Smooth muscle cell (in vitro differentiated cells): ENCODE measurements around the gene OR2F1. TPM values are rescaled to one million over a fixed set of nuclear protein-coding genes. Genes with fewer than 3 reads are reported as not detected.

ENCODE experiments used
- DNase-seq: peaks from one replicate; lab custom pipeline; 2025; ENCODE audit not compliant: unreplicated experiment; lab: John Stamatoyannopoulos, UW
- H2AFZ ChIP-seq: fragments of 200-600 bp; sonication (generic); 2 replicates; pipeline ENCODE4 v1.6.0; 2016; ENCODE audit warnings: antibody characterized with exemption, low read depth, mild to moderate bottlenecking
- H3F3A ChIP-seq: fragments of 200-600 bp; sonication (generic); 2 replicates; pipeline ENCODE4 v1.6.0; 2017; ENCODE audit warnings: antibody characterized with exemption, low read depth
- H3K27ac ChIP-seq: fragments of 200-600 bp; sonication (generic); 2 replicates; pipeline ENCODE4 v1.5.1; 2016; ENCODE audit warnings: low read depth, mild to moderate bottlenecking
- H3K27me3 ChIP-seq: fragments of 200-600 bp; sonication (generic); 2 replicates; pipeline ENCODE4 v1.6.1; 2016; ENCODE audit warnings: low read depth, mild to moderate bottlenecking
- H3K36me3 ChIP-seq: fragments of 200-600 bp; sonication (generic); 2 replicates; pipeline ENCODE4 v1.5.1; 2016; ENCODE audit warnings: low read depth
- H3K4me1 ChIP-seq: fragments of 200-600 bp; sonication (generic); 2 replicates; pipeline ENCODE4 v1.5.1; 2016; ENCODE audit warnings: low read depth
- H3K4me2 ChIP-seq: fragments of 200-600 bp; sonication (generic); 2 replicates; pipeline ENCODE4 v1.6.0; 2016; ENCODE audit warnings: mild to moderate bottlenecking
- H3K4me3 ChIP-seq: fragments of 200-600 bp; sonication (generic); 2 replicates; pipeline ENCODE4 v1.5.1; 2016; ENCODE audit warnings: mild to moderate bottlenecking
- H3K79me2 ChIP-seq: fragments of 200-600 bp; sonication (generic); 2 replicates; pipeline ENCODE4 v1.6.0; 2016; ENCODE audit warnings: low read depth, mild to moderate bottlenecking
- H3K9ac ChIP-seq: fragments of 200-600 bp; sonication (generic); 2 replicates; pipeline ENCODE4 v1.6.0; 2016; ENCODE audit warnings: low read depth
- H3K9me3 ChIP-seq: fragments of 200-600 bp; sonication (generic); replicated peaks from 2 replicates; pipeline ENCODE4 v1.5.1; 2016; ENCODE audit warnings: low read depth
- H4K20me1 ChIP-seq: fragments of 200-600 bp; sonication (generic); 2 replicates; pipeline ENCODE4 v1.6.0; 2016; ENCODE audit warnings: low read depth
- CTCF ChIP-seq: fragments of 200-600 bp; sonication (generic); IDR thresholded peaks from 2 replicates; pipeline ENCODE4 v1.5.1; 2017; ENCODE audit warnings: borderline replicate concordance, mild to moderate bottlenecking, antibody characterized with exemption; ENCODE audit not compliant: insufficient read depth, poor library complexity, severe bottlenecking
- WGBS: methylation state at CpG from one replicate; pipeline ENCODE4 v1.1.7; 2016; ENCODE audit warnings: low lambda C conversion rate; 5-methylcytosine and 5-hydroxymethylcytosine counted together
- polyA plus RNA-seq: library from polyadenylated mRNA; unstranded; fragments of >200 nt; fragmentation: Nextera tagmentation; extraction: Ambion mirVana; gene quantifications from 2 replicates; pipeline ENCODE4 v1.2.1, GENCODE V29; 2016
- total RNA-seq: library from RNA; depleted of rRNA; stranded (reverse); fragments of >200 nt; gene quantifications from 2 replicates; pipeline ENCODE4 v1.2.3, GENCODE V29; 2014

OR2F1 gene
- total and polyA plus RNA-seq, 2 experiments from 2014 or later, result not detected

- Histone ChIP-seq H3K9ac (no peak overlapping the region), H3K4me2 (no peak overlapping the region)
These were observed 46.5 kb upstream of the OR2F1 start for GRCh38 chr7:143908120-143908519.

GRCh38 chr7:143909863-143910262 is 44.8 kb upstream of the OR2F1 start:
- peak overlapping the region; percentile 92 for H2AFZ ChIP-seq
- peak overlapping the region; percentile 75 for H3K4me2 ChIP-seq
- H3K79me2 ChIP-seq, result no peaks in the 10 kb centered on the region
- no peak overlapping the region for H3K4me3 ChIP-seq
- 55% methylated on average over 3 of the region's 3 CpGs for WGBS
- H3K4me1 ChIP-seq, result peaks cover 7% of the 10 kb centered on the region
- no peaks in the 10 kb centered on the region for H3K27me3 ChIP-seq
- no peak overlapping the region for H3K9ac ChIP-seq
- TF ChIP-seq CTCF, result no peak
- H3K27ac ChIP-seq, result peak overlapping the region; percentile 69
- H4K20me1 ChIP-seq, result no peaks in the 10 kb centered on the region
- no peaks in the 10 kb centered on the region for H3K36me3 ChIP-seq
- H3F3A ChIP-seq, result peaks cover 16% of the 10 kb centered on the region
- DNase-seq, result no peak
- no peaks in the 10 kb centered on the region for H3K9me3 ChIP-seq

More at GRCh38 chr7:143908120-143908519, 46.5 kb upstream of the OR2F1 start:
- H3F3A ChIP-seq, result peaks cover 16% of the 10 kb centered on the region
- no peak overlapping the region for H3K27ac ChIP-seq
- no peaks in the 10 kb centered on the region for H4K20me1 ChIP-seq
- TF ChIP-seq CTCF, result no peak
- H3K27me3 ChIP-seq, result no peaks in the 10 kb centered on the region
- no peak overlapping the region for H2AFZ ChIP-seq
- peaks cover 7% of the 10 kb centered on the region for H3K4me1 ChIP-seq
- no peak for DNase-seq
- H3K36me3 ChIP-seq, result no peaks in the 10 kb centered on the region
- 88% methylated on average over 5 of the region's 5 CpGs for WGBS
- H3K79me2 ChIP-seq, result no peaks in the 10 kb centered on the region
- no peaks in the 10 kb centered on the region for H3K9me3 ChIP-seq
- H3K4me3 ChIP-seq, result no peak overlapping the region

GRCh38 chr7:143910473-143911248 is 44.0 kb upstream of the OR2F1 start:
- 43% methylated on average over 3 of the region's 3 CpGs for WGBS
- Histone ChIP-seq H3K9me3 (no peaks in the 10 kb centered on the region), H3K27ac (peak overlapping the region; percentile 69), H3K4me3 (no peak overlapping the region), H3K36me3 (no peaks in the 10 kb centered on the region), H3K4me2 (peak overlapping the region; percentile 75), H3K79me2 (no peaks in the 10 kb centered on the region), H3K9ac (no peak overlapping the region), H2AFZ (peak overlapping the region; percentile 92), H4K20me1 (no peaks in the 10 kb centered on the region), H3F3A (peaks cover 16% of the 10 kb centered on the region), H3K27me3 (no peaks in the 10 kb centered on the region), H3K4me1 (peaks cover 7% of the 10 kb centered on the region)
- DNase-seq, result no peak
- no peak for TF ChIP-seq CTCF
